ENCODE data around the gene PDS5B. TPM values are rescaled to one million over a fixed set of nuclear protein-coding genes. Genes with fewer than 3 reads are reported as not detected.

PDS5B gene
- total and polyA plus RNA-seq, 8 donors, result 4.3 to 121 (median 24.7) TPM

DNA sequence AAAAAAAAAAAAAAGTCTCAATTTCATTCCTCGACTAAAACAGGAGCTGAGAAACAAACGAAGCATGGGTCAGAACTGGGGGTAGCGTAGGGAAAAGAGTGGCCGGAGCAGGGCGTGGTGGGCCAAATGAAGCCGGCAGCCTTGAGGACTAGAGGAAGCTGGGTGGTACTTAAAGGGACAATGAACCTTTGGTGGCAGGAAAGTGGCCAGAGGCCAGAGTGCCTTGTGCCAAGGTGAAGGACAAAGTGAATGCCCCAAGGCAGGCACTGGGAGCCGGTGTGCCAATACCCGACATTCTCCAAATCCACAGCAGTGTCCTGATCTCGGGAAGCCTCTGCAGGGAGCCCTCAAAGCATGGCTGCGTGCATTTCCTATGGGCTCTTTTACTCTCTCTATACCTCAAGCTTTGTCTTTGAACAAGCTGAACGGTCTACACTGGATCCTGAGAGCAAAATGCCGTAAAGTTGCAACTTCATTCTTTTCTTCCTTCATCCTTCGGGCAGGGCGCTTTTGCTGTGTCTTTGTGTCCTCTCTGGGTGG is 235.0 kb downstream of the PDS5B start:
- H3K27me3 ChIP-seq, result no peaks in the 10 kb centered on the region
- no peak overlapping the region for H3K27ac ChIP-seq
- no peak overlapping the region for H3K4me3 ChIP-seq
- DNase-seq, result no peak
- H3K4me1 ChIP-seq, result peaks cover 0 to 6% (median 0%) of the 10 kb centered on the region in 4 donors
- 82 to 90% (median 88%) methylated on average over 14 of the region's 14 CpGs for WGBS, 5 donors
- no peaks in the 10 kb centered on the region for H3K9me3 ChIP-seq
- TF ChIP-seq CTCF (IDR thresholded peaks at IDR 0.05) (no peak), POLR2A (IDR thresholded peaks at IDR 0.05) (no peak), POLR2AphosphoS5 (IDR thresholded peaks at IDR 0.05) (no peak), EP300 (IDR thresholded peaks at IDR 0.05) (no peak)
- intact Hi-C loops (cut with DNase I; ENCODE audit: low total_unique reads), result no loop called here
- no peaks in the 10 kb centered on the region for H3K36me3 ChIP-seq

GRCh38 chr13:32822771-32823170 is 236.5 kb downstream of the PDS5B start:
- 73 to 80% (median 77%) methylated on average over 4 of the region's 4 CpGs for WGBS, 5 donors
- DNase-seq, result no peak
- intact Hi-C loops (cut with DNase I; ENCODE audit: low total_unique reads), result no loop called here
- H3K36me3 ChIP-seq, result no peaks in the 10 kb centered on the region
- H3K4me1 ChIP-seq, result peaks cover 0 to 6% (median 0%) of the 10 kb centered on the region in 4 donors
- no peaks in the 10 kb centered on the region for H3K27me3 ChIP-seq
- TF ChIP-seq CTCF (IDR thresholded peaks at IDR 0.05), result no peak
- no peak for TF ChIP-seq EP300 (IDR thresholded peaks at IDR 0.05)
- H3K27ac ChIP-seq, result no peak overlapping the region
- H3K4me3 ChIP-seq, result no peak overlapping the region
- no peaks in the 10 kb centered on the region for H3K9me3 ChIP-seq

DNA sequence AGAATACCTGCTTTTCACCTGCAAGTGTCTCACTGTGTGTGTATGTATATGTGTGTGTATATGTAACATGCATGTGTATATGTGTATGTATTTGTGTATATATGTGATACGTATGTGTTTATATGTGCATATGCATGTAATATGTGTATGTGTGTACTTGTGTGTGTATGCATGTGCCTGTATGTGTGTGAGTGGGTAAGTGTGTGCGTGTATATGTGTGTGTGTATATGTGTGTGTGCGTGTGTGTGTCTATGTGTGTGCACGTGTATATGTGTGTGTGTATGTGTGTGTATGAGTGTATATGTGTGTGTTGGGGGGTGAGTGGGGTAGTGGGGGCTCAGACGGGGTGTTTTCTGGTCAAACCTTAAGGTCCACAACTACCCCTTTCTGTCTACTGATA is 237.3 kb downstream of the PDS5B start:
- no peaks in the 10 kb centered on the region for H3K36me3 ChIP-seq
- DNase-seq, result no peak
- TF ChIP-seq EP300 (IDR thresholded peaks at IDR 0.05), result no peak
- TF ChIP-seq CTCF (IDR thresholded peaks at IDR 0.05), result no peak
- TF ChIP-seq POLR2AphosphoS5 (IDR thresholded peaks at IDR 0.05), result no peak
- TF ChIP-seq POLR2A (IDR thresholded peaks at IDR 0.05), result no peak
- H3K27me3 ChIP-seq, result no peaks in the 10 kb centered on the region
- 78 to 93% (median 92%) methylated on average over 5 of the region's 5 CpGs for WGBS, 5 donors
- H3K4me3 ChIP-seq, result no peak overlapping the region
- no peak overlapping the region for H3K27ac ChIP-seq
- peaks cover 0 to 6% (median 0%) of the 10 kb centered on the region in 4 donors for H3K4me1 ChIP-seq
- intact Hi-C loops (cut with DNase I; ENCODE audit: low total_unique reads), result no loop called here
- no peaks in the 10 kb centered on the region for H3K9me3 ChIP-seq

DNA sequence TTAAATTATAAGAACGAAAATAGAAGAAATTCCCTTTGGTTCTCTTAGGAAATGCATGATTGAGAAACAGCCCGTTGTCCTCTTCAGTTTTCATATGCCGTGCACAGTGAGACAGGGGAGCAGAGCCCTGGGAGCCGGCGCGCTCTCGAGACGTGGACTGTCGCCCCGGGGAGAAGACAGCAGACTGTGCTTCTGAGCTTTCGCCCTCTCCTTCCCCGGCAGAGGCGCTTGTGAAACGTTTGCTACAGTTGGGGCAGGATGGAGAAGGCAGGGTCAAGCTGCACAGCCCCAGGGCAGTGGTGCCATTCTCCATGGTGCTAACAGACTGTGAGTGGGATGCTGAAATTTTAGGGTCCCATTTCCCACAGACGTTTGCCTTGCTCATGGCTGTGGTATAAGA is 237.8 kb downstream of the PDS5B start:
- intact Hi-C loops (cut with DNase I; ENCODE audit: low total_unique reads), result no loop called here
- Histone ChIP-seq H3K4me3 (no peak overlapping the region), H3K27ac (peak overlapping the region in 1 of 5 donors; percentile 5), H3K4me1 (peaks cover 0 to 6% (median 0%) of the 10 kb centered on the region in 4 donors), H3K9me3 (no peaks in the 10 kb centered on the region), H3K27me3 (no peaks in the 10 kb centered on the region), H3K36me3 (no peaks in the 10 kb centered on the region)
- WGBS, 5 donors, result 87 to 89% (median 88%) methylated on average over 15 of the region's 15 CpGs
- TF ChIP-seq CTCF (IDR thresholded peaks at IDR 0.05), result no peak
- no peak for DNase-seq
